Measurements from ENCODE around the gene CANT1. TPM values are rescaled to one million over a fixed set of nuclear protein-coding genes. Genes with fewer than 3 reads are reported as not detected.

Gene CANT1
- total RNA-seq, 1 donor from 2014 or later: 55.8 TPM

DNA sequence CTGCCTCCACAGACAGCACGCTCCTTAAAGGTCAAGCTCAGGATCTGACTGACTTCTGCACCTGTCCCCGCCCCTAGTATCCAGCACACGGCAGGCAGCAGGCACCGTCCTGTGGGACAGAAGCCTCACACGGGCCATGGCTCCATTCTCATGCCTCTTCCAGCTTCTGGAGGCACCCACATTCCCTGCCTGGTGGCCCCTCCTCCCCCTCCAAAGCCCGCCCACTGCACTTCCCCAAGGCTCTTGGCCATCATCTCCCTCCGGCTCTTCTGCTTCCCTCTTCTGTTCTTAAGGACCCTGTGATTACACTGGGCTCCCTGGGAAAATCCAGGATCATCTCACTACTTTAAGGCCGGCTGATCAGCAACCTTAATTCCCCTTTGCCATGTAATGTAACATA is 3.5 kb downstream of the CANT1 start:
- Mint-ChIP-seq H3K4me3 (ENCODE audit: low read depth) (no peak overlapping the region), H3K36me3 (ENCODE audit: low read depth) (peaks cover 34% of the 10 kb centered on the region), H3K27me3 (ENCODE audit: low read depth) (no peaks in the 10 kb centered on the region), H3K9me3 (no peaks in the 10 kb centered on the region), H3K4me1 (ENCODE audit: low read depth) (peaks cover 38% of the 10 kb centered on the region), H3K27ac (no peak overlapping the region)
- no peak for DNase-seq (ENCODE audit: low spot score)
- intact Hi-C loops (cut with micrococcal nuclease): no loop called here

DNA sequence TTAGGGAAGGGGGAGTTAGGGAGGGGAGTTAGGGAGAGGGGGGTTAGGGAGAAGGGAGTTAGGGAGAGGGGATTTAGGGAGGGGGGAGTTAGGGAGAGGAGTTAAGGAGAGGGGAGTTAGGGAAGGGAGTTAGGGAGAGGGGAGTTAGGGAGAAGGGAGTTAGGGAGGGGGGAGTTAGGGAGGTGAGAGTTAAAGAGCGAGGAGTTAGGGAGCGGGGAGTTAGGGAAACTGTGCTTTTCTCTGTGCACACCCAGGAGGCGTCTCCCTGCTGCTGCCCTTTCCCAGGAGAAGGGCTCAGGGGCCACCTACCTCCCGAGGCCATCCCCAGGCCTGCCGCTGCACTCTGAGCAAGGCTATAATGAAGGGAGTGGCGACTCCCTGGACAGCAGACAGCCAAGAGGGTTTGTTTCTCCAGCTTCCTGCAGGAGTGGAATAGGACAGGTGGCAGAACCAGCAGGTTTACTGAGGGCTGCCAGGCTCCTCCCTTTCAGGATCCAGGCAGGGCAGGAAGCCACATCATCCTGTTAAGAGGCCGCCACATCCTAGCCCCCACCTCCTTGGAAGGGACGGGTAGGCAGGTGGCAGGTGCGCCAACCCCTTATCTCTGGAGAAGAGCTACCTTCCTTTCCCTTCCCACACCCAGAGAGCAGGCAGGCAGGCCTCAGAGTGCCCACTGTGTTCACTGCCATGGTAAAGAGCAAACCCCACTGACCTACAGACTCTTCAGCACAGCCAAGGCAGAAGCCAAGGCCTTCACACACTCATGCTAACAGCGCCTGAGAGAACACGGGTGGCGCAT is 4.3 kb downstream of the CANT1 start:
- Mint-ChIP-seq H3K4me3 (ENCODE audit: low read depth) (no peak overlapping the region), H3K36me3 (ENCODE audit: low read depth) (peaks cover 42% of the 10 kb centered on the region)
- DNase-seq (ENCODE audit: low spot score): no peak

GRCh38 chr17:79003661-79004411 is 5.7 kb downstream of the CANT1 start:
- Mint-ChIP-seq H3K27ac (no peak overlapping the region), H3K4me3 (ENCODE audit: low read depth) (no peak overlapping the region), H3K36me3 (ENCODE audit: low read depth) (peaks cover 49% of the 10 kb centered on the region), H3K4me1 (ENCODE audit: low read depth) (peaks cover 32% of the 10 kb centered on the region), H3K27me3 (ENCODE audit: low read depth) (no peaks in the 10 kb centered on the region), H3K9me3 (no peaks in the 10 kb centered on the region)
- DNase-seq (ENCODE audit: low spot score): no peak
- intact Hi-C loops (cut with micrococcal nuclease): no loop called here

More for the DNA sequence above, 4.3 kb downstream of the CANT1 start:
- H3K27me3 Mint-ChIP-seq (ENCODE audit: low read depth): no peaks in the 10 kb centered on the region
- intact Hi-C loops (cut with micrococcal nuclease): no loop called here
- no peaks in the 10 kb centered on the region for H3K9me3 Mint-ChIP-seq
- H3K27ac Mint-ChIP-seq: no peak overlapping the region
- peaks cover 35% of the 10 kb centered on the region for H3K4me1 Mint-ChIP-seq (ENCODE audit: low read depth)

DNA sequence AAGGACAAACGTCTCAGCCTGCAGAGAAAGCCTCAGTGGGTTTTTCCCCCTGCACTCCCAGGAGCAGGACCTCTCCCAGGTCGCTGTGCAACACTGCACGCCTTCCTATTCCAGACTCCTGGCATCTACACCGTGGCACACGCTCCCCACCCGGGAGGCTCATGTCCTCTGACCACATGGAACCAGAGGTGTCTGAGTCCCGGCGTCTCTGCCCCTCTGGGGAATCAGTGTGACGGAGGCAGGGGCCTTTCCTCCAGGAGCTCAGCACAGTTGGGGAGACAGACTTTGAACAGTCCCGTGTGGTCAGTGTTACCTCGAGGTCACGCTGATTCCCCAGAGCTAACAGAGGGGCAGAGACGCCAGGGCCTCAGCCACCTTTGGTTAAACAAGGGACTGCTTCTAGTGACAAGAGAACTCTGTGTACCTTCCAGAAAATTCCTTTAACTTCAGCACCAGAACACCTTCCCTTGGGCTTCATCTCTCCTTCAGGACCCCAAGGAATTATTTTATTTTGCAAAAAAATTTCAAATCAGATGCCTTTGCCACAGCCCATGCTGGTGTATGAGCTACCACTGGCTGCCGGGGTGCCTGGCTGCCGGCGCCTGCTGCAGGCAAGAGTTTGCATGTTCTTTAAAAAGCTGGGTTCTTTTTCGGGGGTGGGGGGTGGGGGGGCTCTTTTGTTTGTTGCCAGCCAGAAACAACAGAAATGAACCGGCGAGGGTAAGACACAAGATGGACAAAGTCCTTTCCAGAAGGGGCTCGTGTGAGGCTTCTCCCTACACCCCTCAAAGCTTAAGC is 6.6 kb downstream of the CANT1 start:
- peaks cover 23% of the 10 kb centered on the region for H3K4me1 Mint-ChIP-seq (ENCODE audit: low read depth)
- H3K9me3 Mint-ChIP-seq: no peaks in the 10 kb centered on the region
- H3K27ac Mint-ChIP-seq: no peak overlapping the region
- no peak for DNase-seq (ENCODE audit: low spot score)
- H3K36me3 Mint-ChIP-seq (ENCODE audit: low read depth): peaks cover 46% of the 10 kb centered on the region
- intact Hi-C loops (cut with micrococcal nuclease): no loop called here
- H3K27me3 Mint-ChIP-seq (ENCODE audit: low read depth): no peaks in the 10 kb centered on the region
- no peak overlapping the region for H3K4me3 Mint-ChIP-seq (ENCODE audit: low read depth)

DNA sequence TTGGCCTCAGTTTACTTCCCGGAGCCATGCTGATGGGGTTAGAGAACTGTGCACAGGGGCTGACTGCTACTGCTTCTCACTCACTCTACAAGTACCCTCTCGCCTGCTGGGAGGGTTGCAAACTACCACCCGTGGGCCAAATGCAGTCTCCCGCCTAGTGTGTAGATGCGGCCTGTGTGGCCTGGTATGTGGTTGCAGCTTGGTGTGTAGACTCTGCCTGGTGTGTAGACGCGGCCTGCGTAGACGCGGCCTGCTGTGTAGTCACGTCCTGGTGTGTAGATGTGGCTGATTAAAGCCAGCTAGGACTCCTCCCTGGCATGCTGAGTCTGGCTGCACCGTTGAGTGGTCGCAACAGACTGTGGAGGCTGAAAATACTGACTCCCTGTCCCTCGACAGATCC is 7.3 kb downstream of the CANT1 start:
- Mint-ChIP-seq H3K4me1 (ENCODE audit: low read depth) (peaks cover 17% of the 10 kb centered on the region), H3K9me3 (no peaks in the 10 kb centered on the region)

GRCh38 chr17:79001190-79002020 is 8.2 kb downstream of the CANT1 start:
- Mint-ChIP-seq H3K9me3 (no peaks in the 10 kb centered on the region), H3K4me1 (ENCODE audit: low read depth) (peaks cover 11% of the 10 kb centered on the region), H3K27ac (no peak overlapping the region), H3K36me3 (ENCODE audit: low read depth) (peaks cover 46% of the 10 kb centered on the region), H3K4me3 (ENCODE audit: low read depth) (no peak overlapping the region), H3K27me3 (ENCODE audit: low read depth) (no peaks in the 10 kb centered on the region)
- DNase-seq (ENCODE audit: low spot score): no peak
- intact Hi-C loops (cut with micrococcal nuclease): no loop called here

More for the DNA sequence above, 7.3 kb downstream of the CANT1 start:
- intact Hi-C loops (cut with micrococcal nuclease): no loop called here
- Mint-ChIP-seq H3K27ac (no peak overlapping the region), H3K27me3 (ENCODE audit: low read depth) (no peaks in the 10 kb centered on the region), H3K36me3 (ENCODE audit: low read depth) (peaks cover 44% of the 10 kb centered on the region), H3K4me3 (ENCODE audit: low read depth) (no peak overlapping the region)
- no peak for DNase-seq (ENCODE audit: low spot score)

- Mint-ChIP-seq H3K9me3 (no peaks in the 10 kb centered on the region), H3K36me3 (ENCODE audit: low read depth) (peaks cover 53% of the 10 kb centered on the region), H3K4me3 (ENCODE audit: low read depth) (no peak overlapping the region), H3K27ac (no peak overlapping the region), H3K4me1 (ENCODE audit: low read depth) (peaks cover 4% of the 10 kb centered on the region), H3K27me3 (ENCODE audit: low read depth) (no peaks in the 10 kb centered on the region)
- DNase-seq (ENCODE audit: low spot score): no peak
- intact Hi-C loops (cut with micrococcal nuclease): no loop called here
Measured at GRCh38 chr17:79000396-79001189, 9.0 kb downstream of the CANT1 start.

- H3K9me3 Mint-ChIP-seq: no peaks in the 10 kb centered on the region
- H3K4me1 Mint-ChIP-seq (ENCODE audit: low read depth): no peaks in the 10 kb centered on the region
- peaks cover 59% of the 10 kb centered on the region for H3K36me3 Mint-ChIP-seq (ENCODE audit: low read depth)
- no peak for DNase-seq (ENCODE audit: low spot score)
- intact Hi-C loops (cut with micrococcal nuclease): no loop called here
- H3K27me3 Mint-ChIP-seq (ENCODE audit: low read depth): no peaks in the 10 kb centered on the region
- H3K27ac Mint-ChIP-seq: no peak overlapping the region
- no peak overlapping the region for H3K4me3 Mint-ChIP-seq (ENCODE audit: low read depth)
Measured at GRCh38 chr17:78999947-79000395, 9.6 kb downstream of the CANT1 start.

DNA sequence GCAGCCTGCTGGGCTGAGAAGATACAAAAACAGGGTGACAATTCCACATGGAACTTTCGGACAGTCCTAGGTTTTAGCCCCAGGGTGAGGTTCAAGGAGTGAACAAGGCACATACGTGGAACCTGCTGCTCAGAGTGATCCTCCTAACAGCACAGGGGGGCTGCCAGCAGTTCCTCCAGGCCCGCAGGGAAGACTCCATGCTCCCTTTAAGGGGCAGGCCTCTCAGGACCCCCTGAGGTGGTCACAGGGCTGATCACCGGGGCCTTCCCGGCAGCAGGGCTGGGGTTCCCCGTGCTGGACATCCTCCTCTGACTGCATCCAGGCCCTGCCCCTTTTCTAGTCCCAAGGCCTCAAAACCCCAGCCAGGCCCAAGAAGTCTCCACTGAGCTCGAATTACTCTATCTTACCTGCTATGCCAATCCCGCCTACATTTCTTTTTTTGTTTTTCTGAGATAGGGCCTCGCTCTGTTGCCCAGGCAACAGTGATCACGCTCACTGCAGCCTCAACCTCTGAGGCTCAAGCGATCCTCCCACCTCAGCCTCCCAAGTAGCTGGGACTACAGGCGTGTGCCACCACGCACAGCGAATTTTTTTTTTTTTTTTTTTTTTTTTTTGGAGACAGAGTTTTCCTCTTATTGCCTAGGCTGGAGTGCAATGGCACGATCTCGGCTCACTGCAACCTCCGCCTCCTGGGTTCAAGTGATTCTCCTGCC is 10.4 kb downstream of the CANT1 start:
- Mint-ChIP-seq H3K27me3 (ENCODE audit: low read depth) (no peaks in the 10 kb centered on the region), H3K4me3 (ENCODE audit: low read depth) (no peak overlapping the region), H3K4me1 (ENCODE audit: low read depth) (no peaks in the 10 kb centered on the region), H3K36me3 (ENCODE audit: low read depth) (peaks cover 60% of the 10 kb centered on the region), H3K27ac (no peak overlapping the region), H3K9me3 (no peaks in the 10 kb centered on the region)
- intact Hi-C loops (cut with micrococcal nuclease): no loop called here
- no peak for DNase-seq (ENCODE audit: low spot score)

DNA sequence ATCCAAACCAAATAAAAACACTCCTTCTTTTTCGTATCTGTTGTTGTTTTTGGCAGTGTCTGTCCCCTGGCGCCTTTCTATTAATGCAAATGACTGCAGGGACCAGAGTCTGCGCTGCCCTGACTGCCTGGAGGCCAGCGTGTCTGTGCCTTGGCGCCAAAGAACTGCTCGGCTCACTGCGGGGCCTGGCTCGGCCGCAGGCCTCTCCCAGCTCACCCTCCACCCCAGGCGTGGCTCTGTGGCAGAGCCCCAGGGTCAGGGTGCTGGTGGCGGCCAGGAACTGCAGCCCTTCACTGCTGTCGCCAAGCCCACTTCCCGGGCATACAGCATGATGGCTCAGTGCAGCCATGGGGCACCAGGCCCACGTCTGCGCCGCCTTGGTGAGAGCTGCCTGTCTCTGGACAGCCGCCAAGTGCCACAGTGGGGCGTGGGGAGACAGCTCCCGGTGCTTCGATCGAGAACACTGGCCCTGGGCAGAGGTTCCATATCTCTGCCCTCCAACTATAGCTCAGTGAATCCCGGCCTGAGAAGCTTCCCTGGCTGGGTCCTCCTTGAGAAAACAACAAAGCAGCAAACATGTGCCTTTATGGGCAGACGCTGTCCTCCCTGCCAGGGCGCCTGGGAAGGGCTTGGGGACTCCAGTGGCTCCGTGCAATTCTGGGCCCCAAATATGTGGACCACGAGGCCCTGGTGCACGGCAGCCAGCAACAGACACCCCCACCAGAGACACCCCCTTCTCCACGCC is 11.1 kb downstream of the CANT1 start:
- Mint-ChIP-seq H3K9me3 (no peaks in the 10 kb centered on the region), H3K4me3 (ENCODE audit: low read depth) (no peak overlapping the region), H3K27ac (no peak overlapping the region), H3K36me3 (ENCODE audit: low read depth) (peaks cover 62% of the 10 kb centered on the region), H3K27me3 (ENCODE audit: low read depth) (no peaks in the 10 kb centered on the region), H3K4me1 (ENCODE audit: low read depth) (no peaks in the 10 kb centered on the region)
- intact Hi-C loops (cut with micrococcal nuclease): no loop called here
- DNase-seq (ENCODE audit: low spot score): no peak

- Mint-ChIP-seq H3K27ac (no peak overlapping the region), H3K9me3 (no peaks in the 10 kb centered on the region), H3K4me3 (ENCODE audit: low read depth) (no peak overlapping the region), H3K36me3 (ENCODE audit: low read depth) (peaks cover 67% of the 10 kb centered on the region), H3K27me3 (ENCODE audit: low read depth) (no peaks in the 10 kb centered on the region), H3K4me1 (ENCODE audit: low read depth) (no peaks in the 10 kb centered on the region)
- no peak for DNase-seq (ENCODE audit: low spot score)
- intact Hi-C loops (cut with micrococcal nuclease): no loop called here
Measured at GRCh38 chr17:78997881-78998280, 11.7 kb downstream of the CANT1 start.
